CD4-positive, alpha-beta T cell treated with Interleukin-12 subunit alpha and Interleukin-12 subunit beta, for 1 hour (primary cell): ENCODE measurements around the gene VKORC1.

Source experiments
- DNase-seq: peaks from one replicate; pipeline ENCODE4 v3.0.0-alpha.2; 2020

Gene VKORC1

DNA sequence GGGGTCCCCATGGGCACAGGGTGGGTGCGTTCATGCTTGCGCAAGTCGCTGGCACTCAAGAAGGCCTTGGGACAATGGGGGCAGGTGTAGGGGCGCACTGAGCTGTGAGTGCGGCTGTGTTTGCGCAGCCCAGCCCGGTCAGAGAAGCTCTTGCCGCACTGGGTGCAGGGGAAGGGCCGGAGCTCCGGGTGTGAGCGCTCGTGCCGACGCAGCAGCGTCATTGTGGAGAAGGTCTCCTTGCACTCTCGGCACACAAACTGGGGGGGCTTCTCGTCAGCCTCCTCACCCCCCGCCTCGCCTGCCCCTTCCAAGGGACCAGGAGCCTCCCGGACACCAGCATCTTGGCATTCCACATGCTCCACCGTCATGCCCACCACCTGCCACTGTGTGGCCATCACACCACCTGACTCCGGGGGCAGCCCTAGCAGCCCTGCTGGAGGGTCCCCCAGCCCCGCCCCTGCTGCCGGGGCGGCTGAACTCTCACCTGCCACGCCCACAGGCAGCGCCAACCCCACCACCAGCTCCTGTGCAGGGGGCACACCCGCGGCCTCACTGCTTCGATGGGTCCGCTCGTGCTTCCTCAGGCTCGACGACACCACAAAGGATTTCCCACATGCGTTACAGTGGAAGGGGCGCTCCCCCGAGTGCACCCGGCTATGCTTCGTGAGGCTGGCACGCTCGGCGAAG, 33.3 kb downstream of the VKORC1 start:
- no peak for DNase-seq

DNA sequence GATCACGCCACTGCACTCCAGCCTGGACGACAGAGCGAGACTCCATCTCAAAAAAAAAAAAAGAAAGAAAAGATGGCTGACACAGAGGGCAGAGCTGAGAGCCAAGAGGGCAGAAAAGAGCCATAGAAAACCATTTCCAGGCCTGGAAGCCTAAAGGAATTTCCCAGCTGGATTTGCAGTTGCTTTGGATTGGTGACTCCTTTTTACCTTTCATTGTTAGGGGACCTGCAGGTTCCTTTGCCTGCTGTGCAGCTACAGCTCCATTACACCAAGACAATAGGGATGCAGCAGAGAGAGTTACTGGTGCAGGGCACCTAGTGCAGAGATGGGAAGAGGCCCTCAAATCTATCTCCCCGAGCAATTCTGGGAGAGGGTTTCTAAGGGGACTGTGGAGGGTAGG, 39.0 kb downstream of the VKORC1 start:
- DNase-seq: no peak

DNA sequence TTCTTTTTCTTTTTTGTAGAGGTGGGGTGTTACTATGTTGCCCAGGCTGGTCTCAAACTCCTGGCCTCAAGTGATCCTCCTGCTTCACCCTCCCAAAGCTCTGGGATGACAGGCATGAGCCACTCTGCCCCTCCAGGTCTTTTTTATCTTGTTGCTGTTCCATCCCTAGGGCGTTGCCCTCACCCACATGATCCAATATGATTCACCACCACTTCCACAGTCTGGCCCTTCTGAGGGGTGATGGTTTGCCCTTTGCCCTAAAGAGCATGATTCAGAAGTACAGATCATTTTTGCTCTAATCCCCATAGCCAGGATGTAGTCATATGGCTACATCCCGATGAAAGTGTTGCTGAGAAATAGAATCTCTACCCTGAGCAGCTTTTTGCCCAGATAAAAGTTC, 42.5 kb downstream of the VKORC1 start:
- DNase-seq: no peak

DNA sequence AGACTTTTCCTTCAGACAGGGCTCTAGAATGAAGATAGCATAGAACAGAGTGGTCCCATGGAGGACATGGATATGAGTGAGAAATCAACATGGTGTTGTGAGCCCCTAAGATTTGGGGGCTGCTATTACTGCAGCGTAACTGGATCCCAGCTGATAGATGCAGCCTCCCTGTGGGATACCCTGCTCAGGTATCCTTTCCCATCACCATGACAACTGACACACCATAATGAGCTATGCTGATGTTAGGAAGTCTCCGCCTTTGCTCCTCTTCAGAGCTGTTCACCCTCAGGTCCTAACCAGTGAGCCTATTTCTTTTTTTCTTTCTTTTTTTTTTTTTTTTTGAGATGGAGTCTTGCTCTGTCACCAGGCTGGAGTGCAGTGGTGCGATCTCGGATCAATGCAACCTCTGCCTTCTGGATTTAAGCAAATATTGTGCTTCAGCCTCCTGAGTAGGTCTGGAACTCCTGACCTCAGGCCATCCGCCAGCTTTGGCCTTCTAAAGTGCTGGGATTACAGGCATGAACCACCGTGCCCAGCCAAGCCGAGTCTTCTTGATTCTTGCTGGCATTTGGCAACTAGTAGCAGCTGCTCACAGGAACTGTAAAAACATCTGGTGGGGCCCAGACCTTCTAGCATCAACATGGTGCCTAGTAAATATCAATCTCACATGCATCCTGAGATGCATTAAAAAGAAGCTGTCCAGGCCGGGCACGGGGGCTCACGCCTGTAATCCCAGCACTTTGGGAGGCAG, 44.1 kb downstream of the VKORC1 start:
- no peak for DNase-seq

DNA sequence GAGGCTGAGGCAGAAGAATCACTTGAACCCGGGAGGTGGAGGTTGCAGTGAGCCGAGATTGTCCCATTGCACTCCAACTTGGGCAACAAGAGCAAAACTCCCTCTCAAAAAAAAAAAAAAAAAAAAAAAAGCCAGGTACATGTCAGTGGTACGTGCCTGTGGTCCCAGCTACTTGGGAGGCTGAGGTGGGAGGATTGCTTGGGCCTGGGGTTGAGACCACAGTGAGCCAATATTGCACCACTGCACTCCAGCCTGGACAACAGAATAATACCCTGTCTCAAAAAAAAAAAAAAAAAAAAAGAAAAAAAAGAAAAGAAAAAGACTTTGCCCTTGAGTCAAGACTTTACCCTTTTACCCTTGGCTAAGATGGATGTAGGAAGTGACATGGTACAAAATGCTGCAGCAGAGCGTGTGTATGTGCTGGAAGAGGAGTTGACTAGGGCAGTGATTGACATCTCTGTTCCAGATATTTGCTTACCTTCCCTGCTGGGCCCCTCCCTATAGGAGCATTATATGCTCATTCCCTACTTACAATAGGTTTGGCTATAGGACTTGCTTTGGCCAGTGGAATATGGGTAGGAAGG, 50.6 kb downstream of the VKORC1 start:
- DNase-seq: no peak

DNA sequence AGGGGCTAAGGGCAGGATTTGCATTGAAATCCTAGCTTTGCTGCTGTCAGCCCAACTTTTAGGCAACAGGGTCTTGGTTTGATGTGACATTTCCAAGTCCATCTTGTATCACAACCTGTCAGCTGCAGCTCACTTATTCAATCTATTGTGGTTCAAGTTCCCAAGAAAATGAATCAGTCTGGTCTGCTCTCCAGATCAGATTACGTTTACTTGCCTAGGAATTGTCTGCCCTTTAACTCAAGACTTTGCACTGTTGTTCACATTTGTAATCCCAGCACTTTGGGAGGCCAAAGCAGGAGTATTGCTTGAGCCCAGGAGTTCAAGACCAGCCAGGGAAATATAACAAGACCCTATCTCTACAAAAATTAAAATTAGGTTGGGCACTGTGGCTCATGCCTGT, 51.2 kb downstream of the VKORC1 start:
- no peak for DNase-seq

DNA sequence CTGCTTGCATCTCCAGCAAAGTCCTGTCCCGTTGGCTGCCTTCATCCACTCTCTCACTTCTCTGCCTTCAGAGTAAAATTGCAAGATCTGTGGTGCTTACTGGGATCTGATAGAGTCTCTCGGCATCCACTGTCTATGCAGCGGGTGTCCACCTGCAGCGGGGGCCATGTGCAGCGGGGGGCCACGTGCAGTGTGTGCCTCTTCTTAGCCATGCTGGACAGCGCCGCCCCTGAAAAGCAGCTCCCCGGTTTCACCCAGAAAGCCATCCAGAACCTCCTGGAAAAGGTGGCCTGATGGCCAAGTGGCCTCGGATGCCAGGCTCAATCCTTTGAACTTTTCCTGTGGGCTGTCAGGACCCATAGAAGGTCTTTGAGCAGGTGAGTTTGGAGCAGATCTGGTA, 51.7 kb downstream of the VKORC1 start:
- DNase-seq: no peak
